ENCODE data around the gene SH3RF3.

- TF ChIP-seq POLR2AphosphoS5 (IDR thresholded peaks at IDR 0.05; ENCODE audit: low read depth, low read length) (no peak), CTCF (IDR thresholded peaks at IDR 0.05) (no peak)
These were observed 239.8 kb downstream of the SH3RF3 start for GRCh38 chr2:109368798-109369197.

All from Panc1 (cell line).